Measurements from ENCODE around the gene MTCL3.

The MTCL3 gene

DNA sequence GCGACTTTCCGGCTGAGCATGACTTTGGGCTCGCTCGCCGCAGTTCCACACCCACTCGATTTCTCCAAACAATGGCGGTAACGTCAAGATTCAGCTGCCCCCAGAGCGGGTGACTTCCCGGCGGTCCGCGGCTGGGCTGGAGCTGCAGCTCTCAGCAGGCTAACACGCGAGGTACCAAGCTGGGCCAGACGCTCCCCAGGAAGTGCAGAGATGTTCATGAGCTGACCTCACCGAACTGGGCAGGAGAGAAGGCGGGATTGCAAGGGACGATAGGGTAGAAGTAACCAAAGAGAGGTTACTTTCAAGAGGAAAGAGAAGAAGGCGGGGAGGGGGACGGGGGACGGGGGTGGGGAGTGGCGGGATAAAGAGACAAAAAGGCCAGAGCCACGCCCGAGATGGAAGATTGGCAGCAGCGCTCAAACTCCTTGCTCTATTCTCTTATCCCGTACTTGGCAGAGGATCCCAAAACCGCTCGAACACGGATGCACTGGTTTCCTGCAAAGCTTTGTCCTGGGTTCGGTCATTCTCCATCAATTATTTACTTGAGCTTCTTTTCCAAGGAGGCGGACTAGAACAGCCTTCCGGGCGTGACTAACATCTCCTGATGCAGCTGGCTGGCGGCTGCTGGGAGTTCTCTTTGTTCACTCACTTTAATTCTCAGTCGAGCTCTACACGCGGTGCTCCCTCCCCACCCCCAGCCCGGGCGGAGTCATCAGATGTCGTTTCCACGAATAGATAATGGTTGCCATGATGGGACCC is at the start of gene MTCL3:
TSS of gene MTCL3 (minus strand) at position 626 of the 759 bp plus-strand sequence.
- peak; percentile 70 for DNase-seq

GRCh38 chr6:127567476-127567875 is 48.3 kb upstream of the MTCL3 start:
- no peak for DNase-seq

GRCh38 chr6:127566651-127567050 is 47.5 kb upstream of the MTCL3 start:
- no peak for DNase-seq

DNA sequence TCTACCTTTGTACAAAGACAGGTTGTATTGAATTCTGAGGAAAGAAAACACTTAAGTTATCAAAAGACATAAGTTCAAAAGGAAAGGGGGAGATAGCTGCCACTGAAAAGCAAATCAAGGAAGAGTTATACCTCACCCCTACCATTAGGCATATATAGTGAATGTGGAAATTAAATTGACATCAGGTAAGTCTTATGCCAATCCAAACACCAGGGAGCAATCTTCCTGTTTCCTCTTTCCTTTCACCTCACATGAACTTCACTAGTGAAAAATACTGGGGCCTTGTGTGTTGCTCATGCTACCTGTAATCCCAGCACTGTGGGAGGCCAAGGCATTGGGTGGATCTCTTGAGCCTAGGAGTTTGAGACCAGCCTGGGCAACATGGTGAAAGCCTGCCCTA is 47.0 kb upstream of the MTCL3 start:
- no peak for DNase-seq

- DNase-seq = no peak
These were observed 45.6 kb upstream of the MTCL3 start for GRCh38 chr6:127564761-127565160.

- no peak for DNase-seq
These were observed 42.5 kb upstream of the MTCL3 start for GRCh38 chr6:127561660-127562059.

GRCh38 chr6:127554435-127555006 is 35.4 kb upstream of the MTCL3 start:
- peak; percentile 16 for DNase-seq

GRCh38 chr6:127550403-127550802 is 31.3 kb upstream of the MTCL3 start:
- DNase-seq = no peak

GRCh38 chr6:127547904-127548649 is 28.9 kb upstream of the MTCL3 start:
- no peak for DNase-seq

DNA sequence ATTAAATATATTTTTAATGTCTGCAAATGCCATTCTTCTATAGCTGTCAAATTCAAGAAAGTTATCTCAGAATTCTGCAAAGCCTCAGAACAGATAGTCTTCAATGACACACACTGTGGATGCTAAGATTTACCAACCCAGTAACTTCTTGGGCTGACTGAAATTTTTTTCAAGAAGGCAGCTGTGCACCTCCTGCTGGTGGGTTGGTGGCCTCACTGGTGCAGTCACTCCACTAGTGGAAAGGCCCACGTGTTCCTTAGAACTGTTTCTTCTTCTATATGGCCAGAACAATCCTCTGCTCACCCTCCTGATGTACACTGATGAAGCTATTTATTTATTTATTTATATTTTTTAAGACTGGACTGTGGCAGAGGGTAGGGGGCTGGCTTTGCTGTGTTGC is 28.1 kb upstream of the MTCL3 start:
- DNase-seq = peak; percentile 47

- DNase-seq = no peak
These were observed 20.1 kb upstream of the MTCL3 start for GRCh38 chr6:127539272-127539671.

GRCh38 chr6:127538750-127539264 is 19.7 kb upstream of the MTCL3 start:
- no peak for DNase-seq

DNA sequence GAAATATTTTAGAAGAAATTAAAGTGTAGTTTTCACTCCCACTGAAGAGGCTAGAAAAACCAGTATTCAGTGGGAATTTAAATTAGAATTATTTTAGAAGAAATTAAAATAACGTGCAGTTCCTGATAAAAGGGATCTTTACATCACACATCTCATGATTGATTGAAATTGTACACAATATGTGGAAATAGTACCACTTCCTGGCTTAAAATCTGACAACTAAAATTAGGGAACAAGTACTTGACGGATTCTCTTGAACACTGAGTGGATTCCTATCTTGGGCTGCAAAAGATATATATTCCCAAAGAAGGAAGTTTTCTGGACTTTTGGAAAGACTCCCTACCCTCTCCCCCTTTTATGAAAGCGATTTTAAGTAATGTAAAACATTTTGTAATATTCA is 14.6 kb upstream of the MTCL3 start:
- DNase-seq = no peak

GRCh38 chr6:127533011-127533410 is 13.9 kb upstream of the MTCL3 start:
- DNase-seq = no peak

DNA sequence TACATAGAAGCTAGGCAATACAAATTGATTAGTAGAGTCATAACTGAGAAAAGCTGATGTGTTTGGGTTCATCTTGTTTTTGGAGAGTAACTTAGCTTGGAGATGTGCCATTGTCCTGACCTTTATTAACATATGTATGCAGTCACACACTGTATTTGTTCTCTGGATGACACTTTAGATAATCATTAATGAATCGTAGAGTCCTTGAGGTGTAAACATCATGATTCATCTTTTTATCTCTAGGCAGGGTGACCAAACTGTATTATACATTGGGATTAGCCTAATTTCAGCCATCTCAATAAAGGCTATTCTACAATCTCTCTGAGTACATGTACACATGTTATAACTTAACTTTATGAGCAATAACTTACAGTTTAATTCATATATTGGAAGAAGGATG is 3.6 kb upstream of the MTCL3 start:
- no peak for DNase-seq

- DNase-seq = no peak
These were observed 931 bp upstream of the MTCL3 start for GRCh38 chr6:127520066-127520465.

GRCh38 chr6:127519469-127519785 is 292 bp upstream of the MTCL3 start:
- no peak for DNase-seq

DNA sequence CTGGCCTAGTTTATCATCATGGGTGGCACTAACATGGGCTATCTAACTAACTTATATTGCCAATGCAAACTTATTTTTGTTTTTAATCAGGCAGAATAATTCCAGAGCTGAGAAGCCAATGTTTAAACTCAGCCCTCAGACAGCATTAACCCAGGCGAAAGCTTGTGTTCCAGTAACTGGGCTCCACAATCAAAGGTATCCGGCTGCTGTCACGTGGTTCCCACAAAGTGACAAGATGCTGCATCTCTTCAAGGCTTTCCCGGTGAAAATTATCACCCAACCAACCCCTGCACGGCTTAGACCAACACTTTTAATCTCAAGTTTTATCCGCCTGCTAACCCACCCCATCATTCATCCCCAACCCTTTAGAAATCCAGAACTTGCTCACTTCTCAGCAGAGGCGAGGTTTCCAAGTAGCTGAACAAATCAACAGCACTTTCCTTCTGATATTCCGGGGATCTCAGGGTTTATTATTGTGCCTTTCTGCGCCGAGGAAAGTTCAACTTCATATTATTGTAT is 885 bp downstream of the MTCL3 start:
- DNase-seq = no peak

DNA sequence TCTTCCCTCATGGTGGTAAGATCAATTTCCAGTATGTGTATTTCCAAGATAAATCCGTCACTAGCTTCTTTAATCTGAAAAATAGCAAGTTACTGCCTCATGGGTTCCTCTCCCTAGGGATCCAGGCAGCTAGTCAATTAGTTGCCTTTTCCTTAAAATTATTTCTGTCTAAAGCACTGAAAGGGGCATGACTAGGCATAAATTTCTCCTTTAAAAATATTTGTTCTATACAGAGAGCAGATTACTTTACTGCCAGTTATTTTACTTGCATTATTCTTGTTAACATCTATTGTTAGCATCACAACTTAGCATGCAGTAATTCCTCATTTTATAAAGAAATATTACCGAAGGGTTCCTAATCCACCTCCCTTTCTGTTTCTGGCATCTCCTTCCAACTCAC is 1.4 kb downstream of the MTCL3 start:
- DNase-seq = no peak

DNA sequence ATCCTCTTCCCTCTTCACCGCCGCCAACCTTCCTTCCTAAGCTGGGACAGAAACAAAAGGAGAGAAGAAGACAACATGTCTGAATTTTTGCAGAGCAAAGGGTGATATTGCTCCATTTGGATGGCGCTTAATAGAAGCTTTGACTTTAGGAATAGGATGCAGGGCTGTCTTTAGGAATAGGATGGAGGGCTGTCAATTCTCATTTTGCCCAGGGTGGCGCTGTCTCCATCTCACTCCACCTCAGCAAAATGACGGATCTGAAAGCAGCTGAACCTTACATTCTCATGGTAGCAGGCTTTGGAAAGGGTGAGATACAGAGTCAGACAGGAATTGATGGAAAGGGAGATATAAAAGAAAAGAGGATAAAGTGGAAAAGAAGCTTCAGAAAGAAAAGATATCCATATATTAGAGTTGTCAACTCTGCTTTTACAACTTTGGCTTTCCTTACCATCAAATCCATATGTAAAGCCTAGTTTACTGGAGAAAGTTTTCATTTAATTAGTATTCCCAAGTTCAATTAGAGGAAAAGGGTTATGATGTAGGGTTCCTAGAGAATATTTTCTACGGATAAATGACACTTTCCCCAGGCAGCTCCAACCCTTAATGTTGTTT is 2.4 kb downstream of the MTCL3 start:
- DNase-seq = peak; percentile 69

- peak; percentile 76 for DNase-seq
These were observed 3.1 kb downstream of the MTCL3 start for GRCh38 chr6:127515794-127516661.

DNA sequence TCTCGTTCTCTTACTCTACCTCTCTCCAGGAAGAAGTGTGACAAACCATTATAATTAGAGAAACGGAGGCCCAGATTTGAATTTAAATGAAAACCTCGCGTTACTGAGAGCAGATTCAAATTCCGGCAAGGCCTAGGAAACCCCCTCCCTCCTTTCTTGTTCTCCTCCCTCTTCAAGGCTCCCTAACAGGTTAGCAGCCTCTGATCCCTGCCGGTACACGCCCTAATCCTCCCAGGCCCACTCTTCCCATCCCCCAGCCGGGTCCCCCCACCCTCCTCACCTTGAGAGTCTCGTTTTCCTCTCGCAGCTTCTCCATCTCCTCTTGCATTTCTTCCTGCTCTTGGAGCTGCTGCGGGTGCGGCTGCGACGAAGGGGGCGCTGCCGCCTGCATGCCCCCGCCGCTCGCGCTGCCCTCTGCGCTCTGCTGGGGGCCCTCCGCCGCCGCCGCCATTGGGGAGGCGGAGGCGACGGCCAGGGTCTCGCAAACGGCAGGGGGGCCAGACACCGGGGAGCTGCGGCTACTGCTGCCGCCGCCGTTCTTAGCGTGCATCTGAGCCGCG is 3.8 kb downstream of the MTCL3 start:
- DNase-seq = no peak

Measured in activated CD4-positive, alpha-beta T cell treated with anti-CD3 and anti-CD28 coated beads for 48 hours (primary cell).